ES-I3 (cell line): ENCODE results near the gene ZBTB48.
"Not testable (repeated sequence)": the region's sequence is repeated elsewhere in the genome, so short reads cannot be mapped to it uniquely, and the experiment has no call there.

ENCODE experiments used
- H3K36me3 ChIP-seq: 2 replicates; pipeline ENCODE4 v1.6.1; 2013; ENCODE audit warnings: mild to moderate bottlenecking, low read length, control low read depth, moderate library complexity; ENCODE audit not compliant: insufficient read depth
- H3K4me1 ChIP-seq: 2 replicates; pipeline ENCODE4 v1.6.1; 2013; ENCODE audit warnings: mild to moderate bottlenecking, control low read depth, low read length; ENCODE audit not compliant: insufficient read depth
- H3K9ac ChIP-seq: 2 replicates; pipeline ENCODE4 v1.6.1; 2013; ENCODE audit warnings: low read depth, mild to moderate bottlenecking, low read length, moderate library complexity
- H3K9me3 ChIP-seq: 2 replicates; pipeline ENCODE4 v1.6.1; 2013; ENCODE audit warnings: mild to moderate bottlenecking, low read length, moderate library complexity; ENCODE audit not compliant: control insufficient read depth, insufficient read depth

The ZBTB48 gene

GRCh38 chr1:6636778-6637177, 57.0 kb downstream of the ZBTB48 start:
- H3K9ac ChIP-seq = not testable (repeated sequence)
- H3K36me3 ChIP-seq = peaks cover 22% of the 10 kb centered on the region

GRCh38 chr1:6637770-6638169, 58.0 kb downstream of the ZBTB48 start:
- no peak overlapping the region for H3K9ac ChIP-seq
- no peaks in the 10 kb centered on the region for H3K9me3 ChIP-seq
- no peaks in the 10 kb centered on the region for H3K4me1 ChIP-seq
- peaks cover 22% of the 10 kb centered on the region for H3K36me3 ChIP-seq

More at GRCh38 chr1:6636778-6637177, 57.0 kb downstream of the ZBTB48 start:
- H3K4me1 ChIP-seq, H3K9me3 ChIP-seq: not testable (repeated sequence)

GRCh38 chr1:6638226-6638625, 58.4 kb downstream of the ZBTB48 start:
- Histone ChIP-seq H3K9me3 (no peaks in the 10 kb centered on the region), H3K9ac (no peak overlapping the region), H3K4me1 (no peaks in the 10 kb centered on the region), H3K36me3 (peaks cover 22% of the 10 kb centered on the region)
